Measurements from ENCODE around the gene TDRD1.

Gene TDRD1

GRCh38 chr10:114255227-114255626 lies 76.1 kb downstream of the TDRD1 start:
- Histone ChIP-seq H3K79me1 (ENCODE audit: low read length) (no peaks in the 10 kb centered on the region), H3K23ac (ENCODE audit: low read length) (no peak overlapping the region), H3K56ac (ENCODE audit: low read length) (no peak overlapping the region), H3K27me3 (ENCODE audit: insufficient read depth, low read length, poor library complexity) (no peaks in the 10 kb centered on the region), H3K36me3 (ENCODE audit: control insufficient read depth, insufficient read depth, low read length) (no peaks in the 10 kb centered on the region), H3K79me2 (ENCODE audit: control insufficient read depth, insufficient read depth, low read length) (no peaks in the 10 kb centered on the region), H3K4ac (ENCODE audit: low read depth, low read length) (no peak overlapping the region), H2BK120ac (ENCODE audit: low read depth, low read length) (no peak overlapping the region), H2AK5ac (ENCODE audit: low read length) (no peak overlapping the region), H2BK5ac (ENCODE audit: low read length) (no peak overlapping the region), H2BK15ac (replicated peaks; ENCODE audit: low read depth) (no peak overlapping the region), H3K27ac (ENCODE audit: low read depth, low read length) (no peak overlapping the region), H3K4me2 (ENCODE audit: low read length) (no peak overlapping the region), H4K8ac (ENCODE audit: low read depth, low read length) (no peak overlapping the region), H3K9ac (ENCODE audit: low read length) (no peak overlapping the region), H4K5ac (ENCODE audit: low read length) (no peak overlapping the region), H3K4me3 (ENCODE audit: low read length) (no peak overlapping the region), H3K18ac (ENCODE audit: low read length) (no peak overlapping the region), H3K4me1 (ENCODE audit: control insufficient read depth, low read depth, low read length) (no peaks in the 10 kb centered on the region)
- no peak for DNase-seq
- whole genome bisulfite sequencing (ENCODE audit: extremely low coverage, insufficient coverage, low lambda C conversion rate): no CpG with 5 or more reads among the region's 1 CpG

DNA sequence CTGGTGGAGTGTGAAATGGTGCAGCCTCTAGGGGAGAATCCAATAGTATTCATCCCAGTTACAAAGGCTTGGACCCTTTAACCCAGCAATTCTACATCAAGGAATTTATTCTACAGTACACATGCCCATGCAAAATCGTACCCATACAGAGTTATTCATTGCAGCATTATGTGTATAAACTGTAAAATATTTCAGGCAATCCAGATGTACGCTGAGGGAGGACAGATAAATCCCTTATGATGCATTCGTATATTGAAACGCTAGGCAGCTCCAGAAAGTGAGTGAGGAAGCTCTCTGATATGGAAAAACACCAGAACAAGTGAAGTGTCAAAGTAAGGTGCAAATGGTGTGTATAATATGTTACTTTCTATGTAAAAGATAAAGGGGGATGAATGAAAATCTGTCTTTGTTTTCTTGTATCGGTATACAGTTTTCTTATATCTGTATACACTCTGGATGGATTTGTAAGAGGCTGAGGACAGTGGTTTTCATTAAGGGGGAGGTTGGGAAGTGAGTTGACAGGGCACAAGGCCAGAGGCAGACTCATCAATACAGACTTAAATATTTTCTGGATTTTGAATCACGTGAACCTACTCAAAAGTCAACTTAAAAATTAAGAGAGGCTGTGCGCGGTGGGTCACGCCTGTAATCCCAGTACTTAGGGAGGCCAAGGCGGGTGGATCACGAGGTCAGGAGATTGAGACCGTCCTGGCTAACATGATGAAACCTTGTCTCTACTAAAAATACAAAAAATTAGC lies 77.0 kb downstream of the TDRD1 start:
- Histone ChIP-seq H3K79me2 (ENCODE audit: control insufficient read depth, insufficient read depth, low read length) (no peaks in the 10 kb centered on the region), H3K23ac (ENCODE audit: low read length) (no peak overlapping the region), H3K56ac (ENCODE audit: low read length) (no peak overlapping the region), H2BK15ac (replicated peaks; ENCODE audit: low read depth) (no peak overlapping the region), H3K4me1 (ENCODE audit: control insufficient read depth, low read depth, low read length) (no peaks in the 10 kb centered on the region), H3K4me2 (ENCODE audit: low read length) (no peak overlapping the region), H2BK5ac (ENCODE audit: low read length) (no peak overlapping the region), H4K5ac (ENCODE audit: low read length) (no peak overlapping the region), H3K27ac (ENCODE audit: low read depth, low read length) (no peak overlapping the region), H3K4ac (ENCODE audit: low read depth, low read length) (no peak overlapping the region), H3K27me3 (ENCODE audit: insufficient read depth, low read length, poor library complexity) (no peaks in the 10 kb centered on the region), H3K4me3 (ENCODE audit: low read length) (no peak overlapping the region), H2AK5ac (ENCODE audit: low read length) (no peak overlapping the region), H3K9ac (ENCODE audit: low read length) (no peak overlapping the region), H3K36me3 (ENCODE audit: control insufficient read depth, insufficient read depth, low read length) (no peaks in the 10 kb centered on the region), H3K79me1 (ENCODE audit: low read length) (no peaks in the 10 kb centered on the region), H2BK120ac (ENCODE audit: low read depth, low read length) (no peak overlapping the region), H4K8ac (ENCODE audit: low read depth, low read length) (no peak overlapping the region), H3K18ac (ENCODE audit: low read length) (no peak overlapping the region)
- WGBS (ENCODE audit: extremely low coverage, insufficient coverage, low lambda C conversion rate): no CpG with 5 or more reads among the region's 12 CpGs
- no peak for DNase-seq

- Histone ChIP-seq H3K79me2 (ENCODE audit: control insufficient read depth, insufficient read depth, low read length) (no peaks in the 10 kb centered on the region), H3K27ac (ENCODE audit: low read depth, low read length) (no peak overlapping the region), H4K5ac (ENCODE audit: low read length) (no peak overlapping the region), H4K8ac (ENCODE audit: low read depth, low read length) (no peak overlapping the region), H3K79me1 (ENCODE audit: low read length) (no peaks in the 10 kb centered on the region), H3K56ac (ENCODE audit: low read length) (no peak overlapping the region), H3K4me1 (ENCODE audit: control insufficient read depth, low read depth, low read length) (no peaks in the 10 kb centered on the region), H3K18ac (ENCODE audit: low read length) (no peak overlapping the region), H3K4ac (ENCODE audit: low read depth, low read length) (no peak overlapping the region), H2BK15ac (replicated peaks; ENCODE audit: low read depth) (no peak overlapping the region), H3K23ac (ENCODE audit: low read length) (no peak overlapping the region), H3K27me3 (ENCODE audit: insufficient read depth, low read length, poor library complexity) (no peaks in the 10 kb centered on the region), H2BK120ac (ENCODE audit: low read depth, low read length) (no peak overlapping the region), H2AK5ac (ENCODE audit: low read length) (no peak overlapping the region), H2BK5ac (ENCODE audit: low read length) (no peak overlapping the region), H3K36me3 (ENCODE audit: control insufficient read depth, insufficient read depth, low read length) (no peaks in the 10 kb centered on the region), H3K9ac (ENCODE audit: low read length) (no peak overlapping the region), H3K4me3 (ENCODE audit: low read length) (no peak overlapping the region), H3K4me2 (ENCODE audit: low read length) (no peak overlapping the region)
- no CpG with 5 or more reads among the region's 3 CpGs for WGBS (ENCODE audit: extremely low coverage, insufficient coverage, low lambda C conversion rate)
- DNase-seq: no peak
Observed at GRCh38 chr10:114256822-114257221, 77.7 kb downstream of the TDRD1 start.

DNA sequence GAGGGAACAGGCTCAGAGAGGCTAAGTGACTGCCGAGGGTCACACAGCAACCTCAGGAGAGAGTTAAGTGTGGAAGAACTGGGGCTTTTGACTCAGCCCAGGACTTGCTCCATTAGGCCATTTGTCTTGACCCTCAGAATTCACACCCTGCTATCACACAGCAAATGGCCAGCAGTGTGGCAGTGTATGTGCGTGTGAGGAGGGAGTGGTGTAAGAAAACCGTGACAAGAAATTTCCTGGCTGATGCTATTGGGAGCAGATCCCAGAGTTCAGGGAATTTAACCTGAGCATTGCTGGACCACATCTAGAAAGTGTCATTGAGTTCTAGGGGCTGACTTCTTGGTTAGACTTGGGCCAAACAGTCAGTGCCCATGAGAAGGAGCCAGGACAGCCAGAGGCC lies 78.3 kb downstream of the TDRD1 start:
- H3K79me1 ChIP-seq (ENCODE audit: low read length): no peaks in the 10 kb centered on the region
- no peak overlapping the region for H2AK5ac ChIP-seq (ENCODE audit: low read length)
- H3K4me2 ChIP-seq (ENCODE audit: low read length): no peak overlapping the region
- no peak overlapping the region for H3K56ac ChIP-seq (ENCODE audit: low read length)
- peak; percentile 85 for DNase-seq
- no peak overlapping the region for H3K9ac ChIP-seq (ENCODE audit: low read length)
- H3K27ac ChIP-seq (ENCODE audit: low read depth, low read length): no peak overlapping the region
- peak overlapping the region; percentile 34 for H4K5ac ChIP-seq (ENCODE audit: low read length)
- WGBS (ENCODE audit: extremely low coverage, insufficient coverage, low lambda C conversion rate): no CpG with 5 or more reads among the region's 3 CpGs
- H2BK5ac ChIP-seq (ENCODE audit: low read length): peak overlapping the region; percentile 43
- no peaks in the 10 kb centered on the region for H3K36me3 ChIP-seq (ENCODE audit: control insufficient read depth, insufficient read depth, low read length)
- peak overlapping the region; percentile 15 for H3K18ac ChIP-seq (ENCODE audit: low read length)
- H3K79me2 ChIP-seq (ENCODE audit: control insufficient read depth, insufficient read depth, low read length): no peaks in the 10 kb centered on the region
- H2BK15ac ChIP-seq (replicated peaks; ENCODE audit: low read depth): no peak overlapping the region
- H3K4me1 ChIP-seq (ENCODE audit: control insufficient read depth, low read depth, low read length): no peaks in the 10 kb centered on the region
- no peak overlapping the region for H4K8ac ChIP-seq (ENCODE audit: low read depth, low read length)
- H3K27me3 ChIP-seq (ENCODE audit: insufficient read depth, low read length, poor library complexity): no peaks in the 10 kb centered on the region
- no peak overlapping the region for H3K4me3 ChIP-seq (ENCODE audit: low read length)
- no peak overlapping the region for H3K23ac ChIP-seq (ENCODE audit: low read length)
- H3K4ac ChIP-seq (ENCODE audit: low read depth, low read length): no peak overlapping the region
- no peak overlapping the region for H2BK120ac ChIP-seq (ENCODE audit: low read depth, low read length)

GRCh38 chr10:114258274-114258840 lies 79.2 kb downstream of the TDRD1 start:
- Histone ChIP-seq H3K79me1 (ENCODE audit: low read length) (no peaks in the 10 kb centered on the region), H4K8ac (ENCODE audit: low read depth, low read length) (no peak overlapping the region), H2AK5ac (ENCODE audit: low read length) (no peak overlapping the region), H3K79me2 (ENCODE audit: control insufficient read depth, insufficient read depth, low read length) (no peaks in the 10 kb centered on the region), H3K56ac (ENCODE audit: low read length) (no peak overlapping the region), H2BK15ac (replicated peaks; ENCODE audit: low read depth) (no peak overlapping the region), H3K4me2 (ENCODE audit: low read length) (no peak overlapping the region), H3K27me3 (ENCODE audit: insufficient read depth, low read length, poor library complexity) (no peaks in the 10 kb centered on the region), H4K5ac (ENCODE audit: low read length) (no peak overlapping the region), H3K4me1 (ENCODE audit: control insufficient read depth, low read depth, low read length) (no peaks in the 10 kb centered on the region), H2BK5ac (ENCODE audit: low read length) (no peak overlapping the region), H3K4ac (ENCODE audit: low read depth, low read length) (no peak overlapping the region), H3K9ac (ENCODE audit: low read length) (no peak overlapping the region), H3K18ac (ENCODE audit: low read length) (no peak overlapping the region), H2BK120ac (ENCODE audit: low read depth, low read length) (no peak overlapping the region), H3K36me3 (ENCODE audit: control insufficient read depth, insufficient read depth, low read length) (no peaks in the 10 kb centered on the region), H3K27ac (ENCODE audit: low read depth, low read length) (no peak overlapping the region), H3K4me3 (ENCODE audit: low read length) (no peak overlapping the region), H3K23ac (ENCODE audit: low read length) (no peak overlapping the region)
- WGBS (ENCODE audit: extremely low coverage, insufficient coverage, low lambda C conversion rate): no CpG with 5 or more reads among the region's 5 CpGs
- DNase-seq: peak; percentile 25

- H2AK5ac ChIP-seq (ENCODE audit: low read length): no peak overlapping the region
- H4K5ac ChIP-seq (ENCODE audit: low read length): no peak overlapping the region
- no peak overlapping the region for H3K23ac ChIP-seq (ENCODE audit: low read length)
- H3K4me1 ChIP-seq (ENCODE audit: control insufficient read depth, low read depth, low read length): no peaks in the 10 kb centered on the region
- no peak overlapping the region for H3K56ac ChIP-seq (ENCODE audit: low read length)
- no CpG with 5 or more reads among the region's 10 CpGs for WGBS (ENCODE audit: extremely low coverage, insufficient coverage, low lambda C conversion rate)
- H3K4me2 ChIP-seq (ENCODE audit: low read length): no peak overlapping the region
- no peak overlapping the region for H2BK15ac ChIP-seq (replicated peaks; ENCODE audit: low read depth)
- no peak overlapping the region for H2BK5ac ChIP-seq (ENCODE audit: low read length)
- H3K4ac ChIP-seq (ENCODE audit: low read depth, low read length): no peak overlapping the region
- H3K4me3 ChIP-seq (ENCODE audit: low read length): no peak overlapping the region
- H3K36me3 ChIP-seq (ENCODE audit: control insufficient read depth, insufficient read depth, low read length): no peaks in the 10 kb centered on the region
- no peak overlapping the region for H2BK120ac ChIP-seq (ENCODE audit: low read depth, low read length)
- no peaks in the 10 kb centered on the region for H3K79me1 ChIP-seq (ENCODE audit: low read length)
- no peak for DNase-seq
- no peak overlapping the region for H3K9ac ChIP-seq (ENCODE audit: low read length)
- H3K27me3 ChIP-seq (ENCODE audit: insufficient read depth, low read length, poor library complexity): no peaks in the 10 kb centered on the region
- H4K8ac ChIP-seq (ENCODE audit: low read depth, low read length): no peak overlapping the region
- H3K79me2 ChIP-seq (ENCODE audit: control insufficient read depth, insufficient read depth, low read length): no peaks in the 10 kb centered on the region
- H3K27ac ChIP-seq (ENCODE audit: low read depth, low read length): no peak overlapping the region
- no peak overlapping the region for H3K18ac ChIP-seq (ENCODE audit: low read length)
Observed at GRCh38 chr10:114259824-114260223, 80.7 kb downstream of the TDRD1 start.

Measured in mesendoderm (in vitro differentiated cells).